HG03045 (cell line): ENCODE data around the gene MYO1D.

Source experiments
- ATAC-seq: cut with Tn5 transposase; IDR thresholded peaks from one replicate; pipeline ENCODE4 v1.9.1; 2021; ENCODE audit warnings: mild to moderate bottlenecking, moderate library complexity; ENCODE audit not compliant: unreplicated experiment

The MYO1D gene

GRCh38 chr17:32444301-32445073, 432.4 kb downstream of the MYO1D start, which contains the start of gene PSMD11:
PSMD11 (plus strand) TSS chr17:32444510; CDS start chr17:32444524, 14 bp downstream.
- ATAC-seq: peak; percentile 93

GRCh38 chr17:32443827-32444300, 433.1 kb downstream of the MYO1D start:
- no peak for ATAC-seq
